SKM-1 treated with dmso at 0.1 percent for 144 hours (cell line): Measurements from ENCODE around the gene MRPL39.
A peak's percentile ranks its signal among the peaks of the same experiment; 100 is the strongest.

ENCODE experiments used
- DNase-seq: peaks from one replicate; lab custom pipeline; 2025; ENCODE audit not compliant: unreplicated experiment; lab: John Stamatoyannopoulos, UW

The MRPL39 gene

DNA sequence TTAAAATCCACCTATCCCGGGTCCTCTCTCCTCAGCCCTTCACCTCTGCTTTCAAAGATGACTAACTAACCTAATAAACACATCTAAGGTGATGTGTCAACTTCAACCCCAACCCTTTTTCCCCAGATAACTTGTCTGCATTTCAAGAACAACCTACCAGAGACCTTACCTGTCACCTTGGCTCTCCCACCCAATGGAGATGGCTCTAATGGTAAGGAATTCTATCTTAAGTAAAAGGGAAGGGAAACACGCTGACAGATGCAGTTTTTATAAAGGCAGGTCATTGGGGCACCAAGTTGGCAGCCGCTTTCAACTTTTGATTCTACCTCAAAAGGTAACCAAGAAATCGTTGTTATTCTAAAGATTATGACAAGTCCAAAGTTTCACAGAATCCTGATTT, 37.6 kb downstream of the MRPL39 start:
- no peak for DNase-seq

DNA sequence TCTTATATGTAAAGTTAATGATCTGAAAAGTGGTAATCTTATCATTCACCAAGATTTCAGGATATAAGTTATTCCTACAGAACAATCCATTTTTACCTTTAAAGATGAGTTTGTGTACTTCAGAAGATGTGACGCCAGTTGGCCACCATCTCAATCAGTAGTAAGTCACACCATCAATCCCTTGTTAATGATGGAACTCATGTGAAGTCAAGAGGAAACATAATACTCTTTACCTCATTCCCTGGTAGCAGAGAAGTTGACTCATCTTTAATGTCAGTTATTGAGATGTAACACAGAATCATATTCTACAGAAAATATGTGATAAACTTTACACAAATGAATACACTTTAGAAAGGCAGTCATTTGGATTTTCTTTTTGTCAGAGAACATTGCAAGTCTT, 38.2 kb downstream of the MRPL39 start:
- DNase-seq: no peak

DNA sequence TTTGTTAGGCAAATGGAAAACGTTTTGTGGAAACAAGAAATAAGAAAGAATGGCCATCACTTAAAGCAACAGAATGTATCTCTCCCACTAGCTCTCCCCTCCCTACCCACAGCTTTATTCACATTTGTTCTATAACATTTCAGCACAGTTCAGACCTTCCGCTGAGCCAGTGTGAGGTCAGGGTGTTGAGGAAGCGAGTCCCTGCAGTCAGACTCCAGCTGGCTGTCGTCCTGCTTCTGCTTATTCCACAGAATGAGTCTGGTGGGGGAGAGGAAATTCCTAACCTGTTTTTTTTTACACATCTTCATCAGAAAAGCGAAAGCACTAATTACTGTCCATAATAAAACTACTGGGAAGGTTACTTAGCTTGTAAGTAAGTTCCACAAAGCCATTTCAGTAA, 39.0 kb downstream of the MRPL39 start:
- DNase-seq: no peak

DNA sequence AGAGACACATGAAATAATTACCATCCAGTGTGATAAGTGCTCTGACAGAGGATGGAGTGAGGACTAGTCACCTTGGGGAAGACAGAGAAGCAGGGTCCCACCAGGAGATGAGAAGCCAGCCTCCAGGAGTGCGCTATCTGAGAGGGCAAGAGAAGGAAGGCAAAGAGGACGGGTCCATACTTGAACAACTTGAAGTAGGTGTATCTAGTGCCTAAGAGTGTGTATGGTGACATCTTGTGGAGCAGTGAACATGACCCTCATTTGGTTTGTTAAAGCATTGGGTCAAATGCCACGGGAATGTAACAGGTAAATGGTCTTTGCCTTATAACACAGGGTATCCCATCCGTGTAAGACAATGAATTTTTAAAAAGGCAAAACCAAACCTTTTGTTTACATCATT, 39.8 kb downstream of the MRPL39 start:
- DNase-seq: no peak

DNA sequence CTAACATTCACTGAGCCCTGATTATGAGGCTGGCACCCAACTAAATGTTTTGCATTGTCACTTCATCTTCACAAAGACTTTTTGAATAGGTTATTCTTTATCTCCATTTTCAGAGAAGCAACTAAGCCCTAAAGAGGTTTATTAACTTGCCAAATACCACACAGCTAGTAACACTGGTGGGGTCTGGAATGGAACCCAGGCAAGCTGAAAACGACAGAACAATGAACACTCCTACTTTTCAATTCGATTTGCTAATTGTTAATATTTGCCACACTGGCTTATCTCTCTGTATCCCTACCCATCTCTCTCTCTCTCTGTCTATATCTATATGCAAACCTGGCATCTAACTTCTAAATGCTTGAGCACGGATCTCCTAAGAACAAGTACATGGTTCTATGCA, 40.6 kb downstream of the MRPL39 start:
- DNase-seq: no peak

DNA sequence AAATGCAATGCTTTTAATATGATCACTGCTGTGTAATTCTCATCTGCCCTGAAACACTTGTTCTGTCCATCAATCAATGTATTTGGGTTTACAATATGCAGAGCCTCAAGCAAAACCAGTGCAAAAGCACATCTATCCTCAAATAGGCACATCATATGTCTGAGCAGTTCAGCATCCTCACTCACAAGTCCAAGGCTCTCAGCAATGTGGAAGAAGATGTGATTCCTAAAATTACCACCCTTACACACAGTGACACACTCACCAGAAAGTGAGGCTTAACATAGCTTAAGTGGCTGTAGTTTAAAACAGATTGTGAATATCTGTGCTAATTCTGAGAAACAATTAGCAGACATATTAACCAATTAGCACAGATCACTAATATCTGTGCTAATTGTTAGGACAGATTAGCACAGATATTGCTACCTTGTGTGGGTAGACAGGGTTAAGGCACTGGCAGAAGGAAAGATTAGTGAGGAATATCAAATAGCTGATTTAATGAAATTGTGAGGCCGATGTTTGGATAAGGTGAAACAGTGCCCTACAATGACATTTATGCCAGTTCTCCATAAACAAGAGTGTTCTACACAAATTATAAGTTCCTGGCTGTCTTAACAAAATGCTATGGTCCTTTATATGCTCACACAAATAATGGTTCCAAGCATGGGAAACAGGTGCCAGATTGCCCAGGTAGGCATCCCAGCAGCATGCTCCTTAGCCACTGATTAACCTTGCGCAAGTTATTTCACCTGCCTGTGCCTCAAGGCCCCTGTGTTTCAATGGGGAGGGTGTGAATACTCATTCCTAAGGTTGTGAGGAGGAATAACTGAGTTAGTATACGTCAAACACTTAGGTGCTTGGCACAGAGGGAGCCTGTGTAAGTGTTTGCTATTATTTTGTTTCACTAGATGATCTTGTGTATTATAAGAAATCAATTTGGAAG, 41.7 kb downstream of the MRPL39 start:
- DNase-seq: no peak

DNA sequence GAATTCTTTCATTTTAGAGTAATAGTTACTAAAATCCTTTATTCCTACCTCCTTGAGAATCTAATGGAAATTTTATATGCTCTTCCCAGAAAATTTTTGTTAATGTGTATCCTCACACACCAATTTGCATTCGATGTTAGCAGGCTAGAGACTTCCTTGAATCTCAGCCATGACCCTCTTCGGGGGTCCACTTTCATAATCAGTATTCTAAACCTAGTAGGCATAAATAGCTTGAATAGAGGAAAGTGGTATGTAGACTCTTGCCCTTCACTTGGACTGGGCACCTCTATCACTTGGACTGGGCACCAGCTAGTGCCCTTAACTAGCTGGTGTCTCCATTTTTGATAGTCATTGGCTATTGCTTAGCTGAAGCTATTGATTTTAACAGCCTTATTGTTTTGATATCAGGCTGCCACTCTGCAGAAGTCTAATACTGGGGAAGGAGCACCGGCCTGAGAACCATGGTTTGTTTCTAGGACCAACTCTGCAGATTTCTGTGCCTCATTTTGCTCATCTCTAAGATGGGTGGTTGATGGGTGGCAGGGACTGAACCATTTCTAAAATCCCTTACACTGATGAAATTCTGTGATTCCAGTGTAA, 42.8 kb downstream of the MRPL39 start:
- no peak for DNase-seq

DNA sequence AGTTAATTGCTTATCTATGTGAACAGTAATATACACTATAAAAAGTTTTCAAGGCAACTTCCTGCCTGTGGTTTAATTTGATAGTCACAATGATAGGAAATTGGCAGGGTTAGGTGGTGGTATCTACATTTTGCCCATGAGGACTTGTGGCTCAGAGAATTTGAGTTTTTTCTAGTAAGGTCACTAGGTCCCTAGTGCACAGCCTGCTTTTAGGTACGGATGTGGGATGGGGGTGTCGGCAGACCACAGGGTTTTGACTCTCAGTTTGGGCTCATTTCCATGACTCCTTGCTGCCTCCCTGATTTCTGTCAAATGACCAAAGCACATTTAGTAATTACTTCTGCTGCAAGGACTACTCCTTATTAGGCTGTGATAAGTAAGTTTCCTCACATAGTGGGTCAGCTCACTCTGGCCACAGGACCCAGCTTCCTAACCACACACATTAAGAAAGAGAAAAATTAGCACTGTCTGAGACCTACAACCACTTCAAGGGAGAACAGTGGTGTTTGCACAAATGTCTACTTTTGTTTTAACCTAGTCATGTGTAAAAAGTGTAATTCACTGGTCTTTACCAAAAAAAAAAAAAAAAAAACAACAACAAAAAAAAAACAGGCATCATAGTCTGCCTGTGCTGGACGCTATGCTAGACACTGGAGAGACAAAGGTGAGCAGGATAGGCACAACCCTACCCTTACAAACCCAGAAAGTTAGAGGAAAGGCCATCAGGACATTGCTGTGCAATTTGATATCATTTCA, 43.7 kb downstream of the MRPL39 start:
- DNase-seq: peak; percentile 76

DNA sequence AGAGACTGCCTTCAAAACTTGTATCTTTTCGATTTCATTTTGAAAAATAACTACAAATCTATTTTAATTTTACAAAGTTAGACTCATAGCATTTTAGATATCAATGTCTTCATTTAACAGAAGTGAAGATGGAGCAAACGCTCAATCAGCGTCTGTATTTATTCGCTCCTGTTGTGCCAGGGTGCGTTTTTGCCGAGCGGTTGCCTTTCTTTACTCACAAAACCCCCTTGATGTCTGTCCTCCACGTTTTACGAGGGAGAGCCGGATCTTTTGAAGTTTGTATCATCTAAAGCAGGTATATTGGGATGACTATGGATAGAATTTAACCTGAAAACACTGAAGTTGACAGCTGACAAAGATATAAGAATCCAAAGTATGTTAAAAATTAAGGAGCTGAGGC, 44.6 kb downstream of the MRPL39 start:
- DNase-seq: no peak

DNA sequence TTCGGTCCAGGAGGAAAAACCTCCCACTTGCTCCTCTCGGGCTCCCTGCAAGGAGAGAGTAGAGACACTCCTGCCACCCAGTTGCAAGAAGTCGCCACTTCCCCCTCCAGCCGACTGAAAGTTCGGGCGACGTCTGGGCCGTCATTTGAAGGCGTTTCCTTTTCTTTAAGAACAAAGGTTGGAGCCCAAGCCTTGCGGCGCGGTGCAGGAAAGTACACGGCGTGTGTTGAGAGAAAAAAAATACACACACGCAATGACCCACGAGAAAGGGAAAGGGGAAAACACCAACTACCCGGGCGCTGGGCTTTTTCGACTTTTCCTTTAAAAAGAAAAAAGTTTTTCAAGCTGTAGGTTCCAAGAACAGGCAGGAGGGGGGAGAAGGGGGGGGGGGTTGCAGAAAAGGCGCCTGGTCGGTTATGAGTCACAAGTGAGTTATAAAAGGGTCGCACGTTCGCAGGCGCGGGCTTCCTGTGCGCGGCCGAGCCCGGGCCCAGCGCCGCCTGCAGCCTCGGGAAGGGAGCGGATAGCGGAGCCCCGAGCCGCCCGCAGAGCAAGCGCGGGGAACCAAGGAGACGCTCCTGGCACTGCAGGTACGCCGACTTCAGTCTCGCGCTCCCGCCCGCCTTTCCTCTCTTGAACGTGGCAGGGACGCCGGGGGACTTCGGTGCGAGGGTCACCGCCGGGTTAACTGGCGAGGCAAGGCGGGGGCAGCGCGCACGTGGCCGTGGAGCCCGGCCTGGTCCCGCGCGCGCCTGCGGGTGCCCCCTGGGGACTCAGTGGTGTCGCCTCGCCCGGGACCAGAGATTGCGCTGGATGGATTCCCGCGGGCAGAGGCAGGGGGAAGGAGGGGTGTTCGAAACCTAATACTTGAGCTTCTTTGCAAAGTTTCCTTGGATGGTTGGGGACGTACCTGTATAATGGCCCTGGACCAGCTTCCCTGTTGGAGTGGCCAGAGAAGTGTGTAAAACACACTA, 45.3 kb downstream of the MRPL39 start:
- DNase-seq: peak; percentile 31

DNA sequence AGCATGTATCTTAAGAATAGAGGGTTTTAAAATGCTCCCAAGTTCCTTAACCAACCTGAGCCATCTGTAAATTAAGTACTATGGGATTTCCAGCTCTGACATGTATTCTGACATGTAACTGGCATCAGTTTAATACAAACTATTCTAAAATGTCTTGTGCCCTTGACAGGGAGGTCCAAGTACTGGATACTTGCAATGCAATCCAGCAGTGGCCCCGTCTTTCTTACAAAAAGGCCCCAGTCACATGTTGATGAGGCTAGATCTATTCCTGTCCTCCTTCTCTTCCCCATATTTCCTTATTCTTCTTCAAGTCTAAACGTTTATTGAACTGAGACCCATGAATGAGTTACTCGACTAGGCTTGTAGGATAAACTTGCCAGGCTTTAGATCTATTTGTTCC, 46.4 kb downstream of the MRPL39 start:
- DNase-seq: no peak

DNA sequence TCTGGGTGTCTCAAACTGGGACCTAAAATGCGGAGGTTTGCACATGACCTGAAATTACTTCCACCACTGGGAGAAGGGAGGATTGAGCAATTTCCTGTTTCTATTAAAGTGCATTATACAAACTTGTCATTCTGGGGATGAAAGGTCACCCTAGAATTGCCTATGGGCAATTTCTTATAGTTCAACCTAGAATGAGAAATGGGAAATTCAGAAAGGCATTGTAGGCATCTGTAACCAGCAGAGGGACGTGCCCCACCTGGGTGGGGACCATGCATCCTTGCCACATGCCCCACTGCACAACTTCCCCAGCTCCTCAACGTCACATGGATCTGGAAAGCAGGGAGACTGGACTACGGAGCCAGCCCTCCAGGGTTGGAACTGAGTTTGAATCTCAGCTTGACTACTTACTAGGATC, 47.0 kb downstream of the MRPL39 start:
- peak; percentile 11 for DNase-seq

DNA sequence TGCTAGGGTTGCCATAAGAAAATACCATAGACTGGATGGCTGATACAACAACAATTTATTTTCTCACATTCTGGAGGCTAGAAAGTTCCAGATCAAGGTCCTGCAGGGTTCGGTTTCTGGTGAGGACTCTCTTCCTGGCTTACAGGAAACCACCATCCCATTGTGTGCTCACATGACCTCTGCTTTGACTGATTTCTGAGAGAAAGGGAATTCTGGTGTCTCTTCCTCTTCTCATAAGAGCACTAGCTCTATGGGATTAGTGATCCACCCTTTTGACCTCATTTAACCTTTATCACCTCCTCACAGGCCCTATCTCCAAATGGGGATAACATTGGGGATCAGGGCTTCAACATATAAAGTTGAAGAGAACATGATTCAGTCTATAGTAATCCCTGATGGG, 47.5 kb downstream of the MRPL39 start:
- DNase-seq: no peak

DNA sequence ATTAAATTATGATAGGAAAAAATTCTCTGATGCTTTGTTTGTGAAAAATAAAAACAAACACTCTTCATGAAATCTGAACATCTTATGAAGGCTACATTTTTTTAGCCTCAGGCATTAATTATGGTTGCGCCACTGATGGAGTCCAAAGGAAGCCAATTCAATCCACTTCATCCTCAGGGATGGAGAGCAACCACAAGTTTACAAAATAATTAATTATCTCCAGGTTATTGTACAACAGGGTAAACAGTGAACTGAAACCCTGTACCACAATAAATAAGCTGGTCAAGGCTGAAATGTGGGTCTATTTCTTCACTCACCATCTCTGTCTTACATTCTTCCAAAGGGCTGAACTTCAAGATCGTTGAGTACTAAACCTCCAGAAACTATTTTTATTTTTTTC, 49.2 kb downstream of the MRPL39 start:
- no peak for DNase-seq

DNA sequence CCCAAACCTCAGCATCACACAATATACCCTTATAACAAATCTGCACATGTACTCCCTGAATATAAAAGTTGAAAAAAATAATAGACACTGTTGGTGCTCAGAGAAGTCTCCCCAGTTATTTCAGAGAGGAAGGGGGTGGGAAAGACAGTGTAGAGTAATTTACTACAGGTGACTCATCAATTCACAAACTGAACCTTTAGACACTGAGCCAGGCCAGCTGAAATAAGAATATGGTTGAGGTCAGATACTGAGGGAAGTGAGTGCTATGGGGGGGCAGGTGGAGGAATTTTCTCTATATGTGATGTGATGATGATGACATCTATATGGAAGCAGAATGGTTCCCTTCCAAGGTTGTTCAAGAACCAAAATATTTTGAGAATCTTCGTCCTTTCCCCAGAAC, 50.1 kb downstream of the MRPL39 start:
- DNase-seq: no peak

DNA sequence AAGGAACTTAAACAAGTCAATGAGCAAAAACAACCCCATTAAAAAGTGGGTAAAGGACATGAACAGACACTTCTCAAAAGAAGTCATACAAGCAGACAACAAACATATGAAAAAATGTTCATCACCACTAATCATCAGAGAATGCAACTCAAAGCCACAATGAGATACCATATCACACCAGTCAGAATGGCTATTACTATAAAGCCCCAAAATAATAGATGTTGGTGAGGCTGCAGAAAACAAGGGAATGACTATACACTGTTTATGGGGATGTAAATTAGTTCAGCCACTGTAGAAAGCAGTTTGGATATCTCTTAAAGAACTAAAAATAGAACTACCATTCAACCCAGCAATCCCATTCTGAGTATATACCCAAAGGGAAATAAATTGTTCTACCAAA, 51.2 kb downstream of the MRPL39 start:
- no peak for DNase-seq

DNA sequence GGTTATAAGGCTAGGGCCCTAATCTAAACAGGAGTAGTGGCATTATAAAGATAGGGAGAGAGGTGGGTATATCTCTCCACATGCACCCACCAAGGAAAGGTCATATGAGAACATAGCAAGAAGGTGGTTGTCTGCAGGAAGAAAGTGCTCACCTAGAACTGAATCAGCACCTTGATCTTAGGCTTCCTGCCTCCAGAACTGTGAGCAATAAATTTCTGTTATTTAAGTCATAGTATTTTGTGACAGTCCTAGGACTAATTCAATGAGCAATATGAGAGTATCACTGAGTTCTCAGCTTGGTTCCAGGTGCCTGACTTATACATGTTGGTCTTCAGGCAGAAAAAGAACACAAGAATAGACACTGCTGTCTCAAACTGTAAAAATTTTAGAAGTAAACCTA, 51.8 kb downstream of the MRPL39 start:
- no peak for DNase-seq

DNA sequence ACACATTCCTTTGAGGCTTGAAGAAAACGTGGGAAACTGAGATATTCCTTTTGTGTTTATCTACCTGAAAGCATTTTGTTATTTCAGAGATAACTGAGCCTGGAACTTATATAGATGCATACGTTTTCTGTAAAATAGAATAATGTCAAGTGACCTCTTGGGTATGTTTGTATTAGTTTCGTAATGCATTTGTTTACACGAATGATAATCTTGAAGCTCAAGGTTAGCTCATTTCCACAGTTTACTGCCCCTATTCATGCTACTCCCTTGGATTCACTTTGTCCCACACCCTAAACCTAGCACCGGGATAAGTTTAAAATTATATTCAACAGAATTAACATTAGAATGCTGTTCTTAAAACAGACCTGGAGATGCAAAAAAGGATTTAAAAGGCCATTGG, 54.4 kb downstream of the MRPL39 start:
- DNase-seq: no peak

DNA sequence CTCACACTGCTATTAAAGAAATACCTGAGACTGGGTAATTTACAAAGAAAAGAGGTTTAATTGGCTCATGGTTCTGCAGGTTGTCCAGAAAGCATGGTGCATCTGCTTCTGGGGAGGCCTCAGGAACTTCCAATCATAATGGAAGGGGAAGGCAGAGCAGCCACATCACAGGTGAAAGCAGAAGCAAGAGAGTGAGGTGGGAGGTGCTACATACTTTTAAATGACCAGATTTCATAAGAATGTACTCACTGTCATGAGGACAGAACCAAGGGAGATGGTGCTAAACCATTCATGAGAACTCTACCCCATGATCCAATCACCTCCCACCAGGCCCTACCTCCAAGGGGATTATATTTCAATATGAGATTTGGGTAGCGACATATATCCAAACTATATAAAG, 55.7 kb downstream of the MRPL39 start:
- DNase-seq: no peak

DNA sequence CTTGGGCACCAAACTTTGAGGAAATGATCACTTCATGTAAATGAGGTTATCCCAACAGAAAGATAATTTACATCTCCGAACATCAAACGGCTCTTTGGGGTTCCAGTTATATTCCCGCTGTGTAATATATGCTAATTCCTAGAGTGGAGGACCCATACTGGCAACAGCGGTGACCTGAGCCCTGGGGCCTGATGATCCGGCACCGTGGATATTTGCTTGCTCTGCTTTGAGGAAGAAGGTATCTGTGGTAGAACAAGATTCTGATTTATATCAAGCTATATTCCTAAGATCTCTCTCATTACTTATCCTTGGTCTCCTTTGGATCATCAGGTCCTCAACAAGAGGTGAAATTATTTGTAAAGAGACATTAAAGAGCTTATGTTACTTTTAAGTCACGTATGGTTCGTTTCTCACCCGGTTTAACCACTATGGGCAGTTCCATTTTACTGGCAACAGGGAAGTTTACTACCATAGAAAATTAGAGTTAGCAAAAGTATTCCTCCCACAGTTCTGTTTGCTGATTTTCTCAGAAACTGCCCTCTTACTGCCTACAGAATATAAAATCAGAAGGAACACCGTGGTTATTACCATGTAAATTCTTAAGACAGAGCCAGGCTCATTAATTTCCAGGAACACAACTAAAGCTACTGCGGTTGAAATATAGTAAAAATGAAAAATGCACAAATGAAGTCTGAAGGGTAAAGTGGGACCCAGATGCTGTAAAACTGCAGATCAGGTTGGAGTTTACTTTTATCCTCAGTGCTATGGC, 56.7 kb downstream of the MRPL39 start:
- DNase-seq: no peak
